ENCODE results near the gene CNGA1.

GRCh38 chr4:48005781-48006180 lies 10.7 kb downstream of the CNGA1 start:
- no peak for TF ChIP-seq CTCF (conservative IDR thresholded peaks at IDR 0.05; ENCODE audit: low read length)
- TF ChIP-seq EZH2phosphoT487 (IDR thresholded peaks at IDR 0.05; ENCODE audit: borderline replicate concordance) = no peak

All from Loucy (cell line).